Loucy (cell line): ENCODE results near the gene PIAS2.
"Not testable (repeated sequence)": the region's sequence is repeated elsewhere in the genome, so short reads cannot be mapped to it uniquely, and the experiment has no call there.

Experiments
- H2AFZ ChIP-seq: fragments of 200-600 bp; sonication (generic); 2 replicates; pipeline ENCODE4 v1.6.0; 2016; ENCODE audit warnings: antibody characterized with exemption, mild to moderate bottlenecking, low read length, moderate library complexity
- H3F3A ChIP-seq: fragments of 200-600 bp; 2 replicates; pipeline ENCODE4 v1.6.0; 2016; ENCODE audit warnings: antibody characterized with exemption, low read depth, mild to moderate bottlenecking
- H3K27me3 ChIP-seq: fragments of 200-600 bp; sonication (generic); 2 replicates; pipeline ENCODE4 v1.6.1; 2014; ENCODE audit warnings: low read length, mild to moderate bottlenecking; ENCODE audit not compliant: insufficient read depth, poor library complexity, severe bottlenecking
- H3K36me3 ChIP-seq: fragments of 200-600 bp; sonication (generic); 2 replicates; pipeline ENCODE4 v1.6.1; 2016; ENCODE audit warnings: low read length; ENCODE audit not compliant: insufficient read depth
- H3K4me1 ChIP-seq: fragments of 200-600 bp; sonication (generic); 2 replicates; pipeline ENCODE4 v1.5.1; 2014; ENCODE audit warnings: low read length, mild to moderate bottlenecking; ENCODE audit not compliant: insufficient read depth, poor library complexity, severe bottlenecking
- H3K4me2 ChIP-seq: fragments of 200-600 bp; sonication (generic); 2 replicates; pipeline ENCODE4 v1.6.0; 2014; ENCODE audit warnings: antibody characterized with exemption, low read length, low read depth, mild to moderate bottlenecking; ENCODE audit not compliant: poor library complexity, severe bottlenecking
- H3K4me3 ChIP-seq: fragments of 200-600 bp; sonication (generic); 2 replicates; pipeline ENCODE4 v1.5.1; 2014; ENCODE audit warnings: low read length, mild to moderate bottlenecking, mixed read lengths; ENCODE audit not compliant: poor library complexity, severe bottlenecking
- H3K79me2 ChIP-seq: fragments of 200-600 bp; sonication (generic); 2 replicates; pipeline ENCODE4 v1.6.1; 2014; ENCODE audit warnings: low read length; ENCODE audit not compliant: insufficient read depth
- H3K9ac ChIP-seq: fragments of 200-600 bp; sonication (generic); 2 replicates; pipeline ENCODE4 v1.6.0; 2014; ENCODE audit warnings: mild to moderate bottlenecking, low read depth, low read length, moderate library complexity; ENCODE audit not compliant: poor library complexity, severe bottlenecking
- H3K9me2 ChIP-seq: fragments of 200-600 bp; sonication (generic); replicated peaks from 2 replicates; pipeline ENCODE4 v1.6.1; 2016; ENCODE audit warnings: low read depth, low read length, mixed read lengths
- H3K9me3 ChIP-seq: fragments of 200-600 bp; sonication (generic); 2 replicates; pipeline ENCODE4 v1.6.1; 2014; ENCODE audit warnings: mild to moderate bottlenecking, antibody characterized with exemption, low read length, low read depth; ENCODE audit not compliant: insufficient read depth
- H4K20me1 ChIP-seq: fragments of 200-600 bp; sonication (generic); 2 replicates; pipeline ENCODE4 v1.6.0; 2014; ENCODE audit warnings: antibody characterized with exemption, low read length, mild to moderate bottlenecking; ENCODE audit not compliant: insufficient read depth, poor library complexity, severe bottlenecking
- EZH2phosphoT487 ChIP-seq: fragments of 200-600 bp; IDR thresholded peaks from 2 replicates; pipeline ENCODE4 v1.6.1; 2018; ENCODE audit warnings: antibody characterized with exemption, mild to moderate bottlenecking, moderate library complexity, borderline replicate concordance
- TF ChIP-seq, protein P1 (sequence below): fragments of 200-600 bp; sonication (generic); conservative IDR thresholded peaks from 2 replicates; pipeline ENCODE4 v1.5.1; 2014; ENCODE audit warnings: mild to moderate bottlenecking, antibody characterized with exemption, low read length

Gene PIAS2

GRCh38 chr18:46812311-46812710 is 105.0 kb downstream of the PIAS2 start:
- H4K20me1 ChIP-seq, result no peaks in the 10 kb centered on the region
- no peaks in the 10 kb centered on the region for H3K27me3 ChIP-seq
- no peaks in the 10 kb centered on the region for H3K36me3 ChIP-seq

GRCh38 chr18:46810481-46811000 is 106.8 kb downstream of the PIAS2 start:
- Histone ChIP-seq H3K27me3 (no peaks in the 10 kb centered on the region), H3K4me2 (no peak overlapping the region), H3K36me3 (no peaks in the 10 kb centered on the region), H3K4me1 (no peaks in the 10 kb centered on the region), H3K9me2 (no peaks in the 10 kb centered on the region), H3K9ac (no peak overlapping the region), H3K4me3 (no peak overlapping the region), H2AFZ (no peak overlapping the region), H3K9me3 (no peaks in the 10 kb centered on the region), H3K79me2 (no peaks in the 10 kb centered on the region), H4K20me1 (no peaks in the 10 kb centered on the region), H3F3A (no peaks in the 10 kb centered on the region; the same call in 1 of the 2 replicates)
- TF ChIP-seq, protein P1, sequence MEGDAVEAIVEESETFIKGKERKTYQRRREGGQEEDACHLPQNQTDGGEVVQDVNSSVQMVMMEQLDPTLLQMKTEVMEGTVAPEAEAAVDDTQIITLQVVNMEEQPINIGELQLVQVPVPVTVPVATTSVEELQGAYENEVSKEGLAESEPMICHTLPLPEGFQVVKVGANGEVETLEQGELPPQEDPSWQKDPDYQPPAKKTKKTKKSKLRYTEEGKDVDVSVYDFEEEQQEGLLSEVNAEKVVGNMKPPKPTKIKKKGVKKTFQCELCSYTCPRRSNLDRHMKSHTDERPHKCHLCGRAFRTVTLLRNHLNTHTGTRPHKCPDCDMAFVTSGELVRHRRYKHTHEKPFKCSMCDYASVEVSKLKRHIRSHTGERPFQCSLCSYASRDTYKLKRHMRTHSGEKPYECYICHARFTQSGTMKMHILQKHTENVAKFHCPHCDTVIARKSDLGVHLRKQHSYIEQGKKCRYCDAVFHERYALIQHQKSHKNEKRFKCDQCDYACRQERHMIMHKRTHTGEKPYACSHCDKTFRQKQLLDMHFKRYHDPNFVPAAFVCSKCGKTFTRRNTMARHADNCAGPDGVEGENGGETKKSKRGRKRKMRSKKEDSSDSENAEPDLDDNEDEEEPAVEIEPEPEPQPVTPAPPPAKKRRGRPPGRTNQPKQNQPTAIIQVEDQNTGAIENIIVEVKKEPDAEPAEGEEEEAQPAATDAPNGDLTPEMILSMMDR, result no peak
- no peak for TF ChIP-seq EZH2phosphoT487

More at GRCh38 chr18:46812311-46812710, 105.0 kb downstream of the PIAS2 start:
- Histone ChIP-seq H3K9me2 (no peaks in the 10 kb centered on the region), H3K9ac (no peak overlapping the region), H3K9me3 (no peaks in the 10 kb centered on the region), H3K4me1 (no peaks in the 10 kb centered on the region), H3K4me2 (no peak overlapping the region), H3F3A (no peaks in the 10 kb centered on the region; the same call in 1 of the 2 replicates), H3K4me3 (no peak overlapping the region), H3K79me2 (no peaks in the 10 kb centered on the region), H2AFZ (no peak overlapping the region)
- no peak for TF ChIP-seq EZH2phosphoT487
- TF ChIP-seq, protein P1, result no peak

DNA sequence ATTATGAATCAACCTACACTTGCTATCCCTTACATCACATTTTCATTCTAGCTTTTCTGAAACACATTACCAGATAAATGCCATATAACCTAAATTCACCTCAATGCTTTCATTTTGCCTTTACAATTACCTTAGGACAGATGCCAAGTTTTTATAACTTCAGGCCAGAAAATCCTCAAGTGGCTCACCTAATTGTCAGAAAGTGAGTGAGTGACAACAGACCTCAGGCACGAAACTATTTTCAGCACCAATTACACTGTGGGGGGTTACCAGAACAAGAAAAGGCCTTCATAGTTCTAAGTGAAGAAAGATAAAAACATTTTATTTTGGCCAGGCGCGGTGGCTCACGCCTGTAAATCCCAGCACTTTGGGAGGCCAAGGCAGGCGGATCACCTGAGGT is 108.2 kb downstream of the PIAS2 start:
- TF ChIP-seq, protein P1, result no peak
- TF ChIP-seq EZH2phosphoT487, result no peak
- no peaks in the 10 kb centered on the region; the same call in 1 of the 2 replicates for H3F3A ChIP-seq
- no peaks in the 10 kb centered on the region for H3K9me2 ChIP-seq
- no peak overlapping the region for H2AFZ ChIP-seq
- H4K20me1 ChIP-seq, result no peaks in the 10 kb centered on the region
- no peaks in the 10 kb centered on the region for H3K79me2 ChIP-seq
- H3K9ac ChIP-seq, result no peak overlapping the region
- no peak overlapping the region for H3K4me2 ChIP-seq
- no peak overlapping the region for H3K4me3 ChIP-seq
- no peaks in the 10 kb centered on the region for H3K27me3 ChIP-seq
- H3K4me1 ChIP-seq, result no peaks in the 10 kb centered on the region
- no peaks in the 10 kb centered on the region for H3K9me3 ChIP-seq
- H3K36me3 ChIP-seq, result no peaks in the 10 kb centered on the region

- H3K9me3 ChIP-seq, H3K4me1 ChIP-seq, H3K9me2 ChIP-seq, H3K36me3 ChIP-seq, H3K4me2 ChIP-seq, H3F3A ChIP-seq, H3K4me3 ChIP-seq, H3K27me3 ChIP-seq, H2AFZ ChIP-seq, H3K9ac ChIP-seq, H4K20me1 ChIP-seq, H3K79me2 ChIP-seq: not testable (repeated sequence)
These were observed 121.4 kb downstream of the PIAS2 start for GRCh38 chr18:46795945-46796344.
